Mesodermal cell (in vitro differentiated cells): ENCODE results near the gene GGT5.
"Not testable (repeated sequence)": the region's sequence is repeated elsewhere in the genome, so short reads cannot be mapped to it uniquely, and the experiment has no call there.

ENCODE experiments used
- H3K27ac ChIP-seq: 2 replicates; pipeline ENCODE4 v1.7.0; 2013; ENCODE audit warnings: mild to moderate bottlenecking, low read depth, low read length, moderate library complexity; ENCODE audit not compliant: severe bottlenecking
- H3K36me3 ChIP-seq: 2 replicates; pipeline ENCODE4 v1.7.1; 2013; ENCODE audit warnings: mild to moderate bottlenecking, low read length, moderate library complexity; ENCODE audit not compliant: control insufficient read depth, insufficient read depth
- H3K4me1 ChIP-seq: one replicate; pipeline ENCODE4 v1.7.1; 2013; ENCODE audit warnings: mild to moderate bottlenecking, low read length; ENCODE audit not compliant: insufficient read depth, control insufficient read depth, poor library complexity, severe bottlenecking
- H3K4me3 ChIP-seq: 2 replicates; pipeline ENCODE4 v1.7.0; 2013; ENCODE audit warnings: low read length, control low read depth, mild to moderate bottlenecking; ENCODE audit not compliant: insufficient read depth, poor library complexity, severe bottlenecking; ENCODE audit errors: extremely low read depth
- H3K9me3 ChIP-seq: 2 replicates; pipeline ENCODE4 v1.7.1; 2013; ENCODE audit warnings: mild to moderate bottlenecking, low read length, moderate library complexity; ENCODE audit not compliant: control insufficient read depth
- WGBS, 2 experiments: methylation state at CpG; one replicate each; pipeline ENCODE4 v1.1.5; 2013; ENCODE audit warnings: missing lambda C conversion rate in 2 of 2; ENCODE audit not compliant: insufficient coverage in 2 of 2; 5-methylcytosine and 5-hydroxymethylcytosine counted together

The GGT5 gene

DNA sequence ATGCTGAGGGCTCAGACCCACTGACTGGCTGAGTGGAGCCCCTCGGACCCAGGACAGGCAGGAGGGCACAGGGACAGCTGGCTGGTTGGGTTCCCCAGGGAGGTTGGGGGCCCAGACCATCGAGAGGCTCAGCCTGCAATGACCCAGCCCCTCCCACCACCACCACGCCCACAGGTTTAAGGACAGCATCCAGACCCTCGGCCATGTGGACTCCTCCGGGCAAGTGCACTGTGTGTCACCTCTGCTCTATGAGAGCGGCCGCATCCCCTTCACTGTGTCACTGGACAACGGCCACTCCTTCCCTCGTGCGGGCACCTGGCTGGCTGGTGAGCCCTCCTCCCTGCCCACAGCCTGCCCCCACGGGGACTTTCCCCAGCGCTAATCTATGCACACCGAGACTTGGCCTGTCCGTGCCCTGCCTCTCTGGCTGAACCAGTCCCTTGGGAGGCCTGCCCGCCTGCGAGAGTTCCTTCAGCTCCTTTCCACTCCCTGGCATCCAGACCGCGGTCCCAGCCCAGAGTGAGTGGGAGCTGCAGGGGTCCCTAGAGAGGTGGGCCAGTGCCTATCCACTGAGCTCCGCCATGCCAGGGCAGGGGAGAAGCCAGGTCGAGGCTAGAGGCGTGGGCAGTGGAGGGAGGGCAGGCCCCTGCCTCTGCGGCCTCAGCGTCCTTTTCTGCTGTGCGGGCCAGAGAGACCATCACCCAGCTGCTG, 61.4 kb downstream of the GGT5 start:
- peaks cover 7% of the 10 kb centered on the region for H3K4me1 ChIP-seq
- H3K9me3 ChIP-seq, result no peaks in the 10 kb centered on the region
- no peak overlapping the region for H3K4me3 ChIP-seq
- peaks cover 3% of the 10 kb centered on the region for H3K36me3 ChIP-seq
- WGBS, 2 experiments, result 93 to 96% methylated on average over 14 to 17 of the region's 24 CpGs
- H3K27ac ChIP-seq, result no peak overlapping the region

- not testable (repeated sequence) for H3K27ac ChIP-seq, H3K4me1 ChIP-seq, H3K9me3 ChIP-seq, H3K36me3 ChIP-seq, H3K4me3 ChIP-seq
- WGBS, 2 experiments, result 89 to 90% methylated on average over 5 to 8 of the region's 11 CpGs
These were observed 62.0 kb downstream of the GGT5 start for GRCh38 chr22:24182900-24183246.

DNA sequence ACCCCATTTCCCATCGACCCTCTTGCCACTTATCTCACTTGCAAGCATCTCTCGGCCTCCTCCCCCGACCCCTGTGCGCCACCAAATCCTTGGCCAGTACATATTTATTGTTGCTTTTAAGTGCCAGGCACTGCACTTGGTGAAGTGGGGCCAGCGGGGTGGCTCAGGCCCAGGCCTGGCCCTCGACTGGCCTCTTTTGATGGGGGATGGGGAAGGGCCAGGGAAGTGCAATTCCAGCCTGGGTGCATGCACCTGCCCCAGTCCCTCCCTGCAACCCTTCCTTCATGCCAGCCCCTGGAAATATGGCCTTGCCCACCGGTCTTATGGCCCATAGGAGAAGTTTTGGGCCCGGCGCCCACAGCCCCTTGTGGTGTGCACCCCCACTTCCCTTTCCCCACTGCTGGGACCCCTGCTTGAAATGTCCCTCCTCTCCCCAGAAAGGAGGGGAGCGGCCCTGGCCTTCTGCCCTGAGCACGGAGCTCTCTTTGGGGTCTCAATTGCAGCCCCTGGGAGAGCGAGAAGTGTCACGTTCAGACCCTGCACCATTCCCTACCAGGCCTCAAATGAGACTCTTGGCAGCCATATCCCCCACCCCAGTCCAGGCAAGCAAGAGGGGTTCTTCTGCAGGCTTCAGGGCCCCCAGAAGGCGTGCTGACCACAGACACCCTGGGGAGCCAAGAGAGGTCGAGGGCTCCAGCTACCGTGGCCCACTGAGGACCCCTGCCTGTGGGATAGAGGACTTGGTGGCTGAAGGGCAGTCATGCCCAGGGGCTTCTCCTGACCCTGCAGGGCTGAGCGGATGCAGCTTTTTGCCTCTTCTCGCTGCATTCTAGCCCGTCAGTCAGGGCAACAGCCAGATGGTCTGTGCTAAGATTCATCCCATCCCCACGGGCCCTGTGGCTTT, 62.6 kb downstream of the GGT5 start:
- Histone ChIP-seq H3K9me3 (no peaks in the 10 kb centered on the region), H3K4me3 (no peak overlapping the region), H3K4me1 (peaks cover 7% of the 10 kb centered on the region), H3K36me3 (peaks cover 8% of the 10 kb centered on the region), H3K27ac (no peak overlapping the region)
- 78 to 86% methylated on average over 13 to 16 of the region's 20 CpGs for WGBS, 2 experiments

DNA sequence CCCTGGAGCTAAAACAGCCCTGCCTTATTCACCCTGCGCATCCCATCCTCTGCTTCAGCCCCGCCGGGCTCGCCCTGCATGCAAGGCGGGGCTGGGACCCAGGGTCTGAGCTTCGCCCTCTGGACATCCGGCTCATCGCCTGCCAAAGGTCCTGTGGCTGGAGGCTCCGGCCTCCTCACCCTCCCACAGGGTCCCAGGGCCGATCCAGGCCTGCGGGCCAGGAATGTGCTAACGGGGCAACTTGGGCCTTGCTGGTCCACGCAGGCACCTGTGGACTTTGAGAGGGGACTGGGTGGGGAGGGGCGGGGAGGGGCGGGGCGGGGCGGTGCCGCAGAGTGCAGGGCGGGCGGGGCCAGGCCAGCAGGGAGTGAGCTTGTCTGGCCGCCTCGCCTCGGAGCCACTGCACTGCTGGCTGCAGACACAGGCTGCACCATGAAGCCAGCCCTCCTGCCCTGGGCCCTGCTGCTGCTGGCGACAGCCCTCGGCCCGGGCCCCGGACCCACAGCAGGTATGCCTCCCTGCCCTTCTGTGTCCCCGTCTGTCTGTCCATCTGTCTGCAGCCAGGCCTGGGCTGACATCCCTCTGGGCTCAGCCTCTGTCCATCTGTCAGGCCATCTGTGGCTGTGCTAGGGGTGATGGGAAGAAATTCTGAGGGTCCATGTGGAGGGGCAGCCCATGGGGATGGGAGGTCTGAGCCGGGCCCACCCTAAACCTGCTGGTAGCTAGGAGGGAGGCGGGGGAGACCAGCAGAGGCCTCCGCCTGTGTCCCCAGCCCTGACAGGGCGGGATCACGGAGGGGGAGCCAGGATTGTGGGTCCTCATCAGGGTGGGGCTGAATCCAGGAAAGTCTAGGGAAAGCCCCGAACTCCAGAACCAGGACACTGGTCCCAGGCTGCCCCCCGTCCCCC, 63.5 kb downstream of the GGT5 start, which contains the start of gene SUSD2:
Gene SUSD2 (plus strand): TSS at position 400 of the 908 bp plus-strand sequence. CDS start 33 bp downstream, at position 433.
- 58 to 73% methylated on average over 19 to 23 of the region's 35 CpGs for WGBS, 2 experiments
- Histone ChIP-seq H3K4me3 (no peak within 1 kb of the TSS), H3K9me3 (no peaks in the 10 kb centered on the region), H3K4me1 (peaks cover 7% of the 10 kb centered on the region), H3K36me3 (peaks cover 8% of the 10 kb centered on the region), H3K27ac (no peak within 1 kb of the TSS)

- peaks cover 8% of the 10 kb centered on the region for H3K36me3 ChIP-seq
- no peak overlapping the region for H3K27ac ChIP-seq
- no peaks in the 10 kb centered on the region for H3K9me3 ChIP-seq
- WGBS, 2 experiments, result 92 to 95% methylated on average over 12 to 13 of the region's 16 CpGs
- H3K4me1 ChIP-seq, result peaks cover 7% of the 10 kb centered on the region
- no peak overlapping the region for H3K4me3 ChIP-seq
These were observed 64.4 kb downstream of the GGT5 start for GRCh38 chr22:24180316-24181087.

- Histone ChIP-seq H3K27ac (no peak overlapping the region), H3K4me1 (peaks cover 7% of the 10 kb centered on the region), H3K36me3 (peaks cover 8% of the 10 kb centered on the region), H3K9me3 (no peaks in the 10 kb centered on the region), H3K4me3 (no peak overlapping the region)
- WGBS, 2 experiments, result 93 to 95% methylated on average over 15 to 16 of the region's 17 CpGs
These were observed 65.2 kb downstream of the GGT5 start for GRCh38 chr22:24179478-24180210.

DNA sequence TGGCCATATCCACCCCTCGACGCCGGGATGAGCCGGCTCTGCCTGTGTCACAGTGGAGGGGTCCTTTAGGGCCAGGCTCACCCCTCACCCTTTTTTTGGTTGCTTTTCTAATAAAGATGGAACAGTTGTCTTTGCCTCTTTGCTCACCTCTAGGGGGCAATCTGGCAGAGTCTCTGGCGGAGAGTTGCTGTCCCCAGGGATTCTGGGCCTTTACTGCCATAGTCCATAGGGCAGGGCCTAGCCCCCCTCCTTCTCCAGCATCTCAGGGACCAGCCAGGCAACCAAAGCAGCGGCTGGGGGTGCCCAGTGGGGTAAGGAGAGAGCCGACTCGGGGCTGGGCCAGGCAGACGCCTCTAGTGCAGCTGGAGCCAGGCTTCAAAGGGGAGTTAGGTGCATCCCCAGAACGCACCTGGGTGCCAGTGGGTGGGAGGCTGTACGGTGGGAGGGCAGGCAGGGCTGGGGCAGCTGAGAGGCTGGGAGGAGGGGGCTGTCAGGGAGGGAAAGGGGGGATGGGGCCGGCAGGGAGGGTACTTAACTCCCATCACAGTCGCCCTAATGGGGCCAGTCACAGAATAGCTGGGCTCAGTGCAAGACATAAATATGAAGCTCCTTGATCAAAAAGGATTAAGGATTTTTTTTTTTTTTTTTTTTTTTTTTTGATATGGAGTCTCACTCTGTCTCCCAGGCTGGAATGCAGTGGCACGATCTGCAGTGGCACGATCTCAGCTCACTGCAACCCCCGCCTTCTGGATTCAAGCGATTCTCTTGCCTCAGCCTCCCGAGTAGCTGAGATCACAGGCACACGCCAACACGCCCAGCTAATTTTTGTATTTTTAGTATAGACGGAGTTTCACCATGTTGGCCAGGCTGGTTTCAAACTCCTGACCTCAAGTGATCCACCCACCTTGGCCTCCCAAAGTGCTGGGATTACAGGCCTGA, 66.1 kb downstream of the GGT5 start:
- WGBS, 2 experiments, result 85 to 94% methylated on average over 10 to 16 of the region's 21 CpGs
- Histone ChIP-seq H3K36me3 (peaks cover 8% of the 10 kb centered on the region), H3K27ac (no peak overlapping the region)

GRCh38 chr22:24178021-24178431, 66.9 kb downstream of the GGT5 start:
- Histone ChIP-seq H3K9me3 (no peaks in the 10 kb centered on the region), H3K36me3 (peaks cover 8% of the 10 kb centered on the region), H3K4me1 (peaks cover 7% of the 10 kb centered on the region), H3K4me3 (no peak overlapping the region), H3K27ac (no peak overlapping the region)
- WGBS, 2 experiments, result 88 to 96% methylated on average over 9 to 11 of the region's 12 CpGs

More for the DNA sequence above, 66.1 kb downstream of the GGT5 start:
- Histone ChIP-seq H3K9me3 (no peaks in the 10 kb centered on the region), H3K4me1 (peaks cover 7% of the 10 kb centered on the region), H3K4me3 (no peak overlapping the region)

DNA sequence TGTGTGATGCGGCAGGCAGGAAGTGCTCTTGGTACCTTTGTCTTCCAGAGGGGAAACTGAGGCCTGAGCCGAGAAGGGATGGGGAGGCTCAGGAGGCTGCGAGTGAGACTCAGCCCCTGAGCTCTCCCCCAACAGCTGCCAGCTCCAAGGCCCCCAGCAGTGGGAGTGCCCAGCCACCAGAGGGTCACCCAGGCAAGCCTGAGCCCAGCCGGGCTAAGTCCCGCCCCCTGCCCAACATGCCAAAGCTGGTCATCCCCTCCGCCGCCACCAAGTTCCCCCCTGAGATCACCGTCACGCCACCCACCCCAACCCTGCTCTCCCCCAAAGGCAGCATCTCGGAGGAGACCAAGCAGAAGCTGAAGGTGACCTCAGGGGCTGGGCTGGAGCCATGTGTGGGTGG, 67.4 kb downstream of the GGT5 start:
- peaks cover 7% of the 10 kb centered on the region for H3K4me1 ChIP-seq
- H3K9me3 ChIP-seq, result no peaks in the 10 kb centered on the region
- H3K36me3 ChIP-seq, result peaks cover 13% of the 10 kb centered on the region
- no peak overlapping the region for H3K4me3 ChIP-seq
- WGBS, 2 experiments, result 89 to 95% methylated on average over 4 to 7 of the region's 10 CpGs
- no peak overlapping the region for H3K27ac ChIP-seq
